Upper lobe of left lung (tissue), 4 donors: Measurements from ENCODE around the gene RPIA.
"Not testable (repeated sequence)": the region's sequence is repeated elsewhere in the genome, so short reads cannot be mapped to it uniquely, and the experiment has no call there.

Experiments
- EP300 ChIP-seq, 4 donors: sonication (generic); formaldehyde crosslinking; IDR thresholded peaks; one replicate each; pipeline ENCODE4 v1.5.1; 2017; ENCODE audit warnings: antibody characterized with exemption in 4 of 4, control low read depth in 2 of 4
- POLR2A ChIP-seq, 4 donors: fragments of 450-650 bp; IDR thresholded peaks; one replicate each; pipeline ENCODE4 v1.5.1; 2016 to 2017; ENCODE audit warnings: antibody characterized with exemption in 4 of 4, mild to moderate bottlenecking in 2 of 4
- POLR2AphosphoS5 ChIP-seq, 2 donors: sonication (generic); formaldehyde crosslinking; IDR thresholded peaks; one replicate each; pipeline ENCODE4 v1.5.1; 2017; ENCODE audit warnings: antibody characterized with exemption in 2 of 2
- TF ChIP-seq, protein P1 (sequence below), 6 experiments: fragments of 450-650 bp in 4 of 6; fragments of 200-600 bp in 2 of 6; sonication (generic) in 2 of 6; IDR thresholded peaks; one replicate each; pipeline ENCODE4 v1.5.1; 2016 to 2019; ENCODE audit warnings: antibody characterized with exemption in 6 of 6

DNA sequence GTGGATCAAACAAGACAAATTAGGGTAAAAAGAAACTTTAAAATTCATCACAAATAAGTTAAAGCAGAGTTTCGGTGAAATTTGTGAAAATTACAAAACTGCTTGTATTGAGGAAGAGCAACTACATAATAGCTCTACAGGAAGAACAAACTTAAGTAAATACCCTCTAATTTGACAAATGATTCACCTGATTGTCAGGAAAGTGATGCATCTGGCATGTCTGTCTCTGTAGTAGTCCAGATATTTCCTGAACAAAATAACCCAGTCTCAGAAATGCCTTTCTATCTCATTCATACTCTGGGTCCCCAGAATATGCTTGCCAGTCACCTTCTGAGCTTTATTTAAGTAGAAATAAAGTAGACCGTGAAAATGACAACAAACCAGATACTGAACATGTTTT is 104.5 kb downstream of the RPIA start:
- TF ChIP-seq, protein P1, sequence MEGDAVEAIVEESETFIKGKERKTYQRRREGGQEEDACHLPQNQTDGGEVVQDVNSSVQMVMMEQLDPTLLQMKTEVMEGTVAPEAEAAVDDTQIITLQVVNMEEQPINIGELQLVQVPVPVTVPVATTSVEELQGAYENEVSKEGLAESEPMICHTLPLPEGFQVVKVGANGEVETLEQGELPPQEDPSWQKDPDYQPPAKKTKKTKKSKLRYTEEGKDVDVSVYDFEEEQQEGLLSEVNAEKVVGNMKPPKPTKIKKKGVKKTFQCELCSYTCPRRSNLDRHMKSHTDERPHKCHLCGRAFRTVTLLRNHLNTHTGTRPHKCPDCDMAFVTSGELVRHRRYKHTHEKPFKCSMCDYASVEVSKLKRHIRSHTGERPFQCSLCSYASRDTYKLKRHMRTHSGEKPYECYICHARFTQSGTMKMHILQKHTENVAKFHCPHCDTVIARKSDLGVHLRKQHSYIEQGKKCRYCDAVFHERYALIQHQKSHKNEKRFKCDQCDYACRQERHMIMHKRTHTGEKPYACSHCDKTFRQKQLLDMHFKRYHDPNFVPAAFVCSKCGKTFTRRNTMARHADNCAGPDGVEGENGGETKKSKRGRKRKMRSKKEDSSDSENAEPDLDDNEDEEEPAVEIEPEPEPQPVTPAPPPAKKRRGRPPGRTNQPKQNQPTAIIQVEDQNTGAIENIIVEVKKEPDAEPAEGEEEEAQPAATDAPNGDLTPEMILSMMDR (IDR thresholded peaks at IDR 0.05), result not testable (repeated sequence)
- TF ChIP-seq POLR2AphosphoS5, EP300, POLR2A (IDR thresholded peaks at IDR 0.05): not testable (repeated sequence)
